Nephron progenitor cell (in vitro differentiated cells): ENCODE results near the gene LARP6.

ENCODE experiments used
- DNase-seq: peaks from one replicate; pipeline ENCODE4 v3.0.0; 2021
- H3K27ac Mint-ChIP-seq: 2 replicates; pipeline ENCODE4 v1.8.0; 2021; ENCODE audit warnings: mild to moderate bottlenecking, moderate library complexity, mixed read lengths
- H3K27me3 Mint-ChIP-seq: 2 replicates; pipeline ENCODE4 v1.8.0; 2021; ENCODE audit warnings: mild to moderate bottlenecking, low read depth, mixed read lengths; ENCODE audit not compliant: poor library complexity
- H3K36me3 Mint-ChIP-seq: 2 replicates; pipeline ENCODE4 v1.8.0; 2021; ENCODE audit warnings: low read depth, mixed read lengths
- H3K4me1 Mint-ChIP-seq: 2 replicates; pipeline ENCODE4 v1.8.0; 2021; ENCODE audit warnings: mixed read lengths
- H3K4me3 Mint-ChIP-seq: 2 replicates; pipeline ENCODE4 v1.8.0; 2021; ENCODE audit warnings: mild to moderate bottlenecking, moderate library complexity, mixed read lengths
- H3K9me3 Mint-ChIP-seq: 2 replicates; pipeline ENCODE4 v1.8.0; 2021; ENCODE audit warnings: mild to moderate bottlenecking, moderate library complexity, mixed read lengths
- TF ChIP-seq, protein P1 (sequence below): fragments of 200-600 bp; sonication (generic); IDR thresholded peaks from 2 replicates; pipeline ENCODE4 v1.5.0; 2021; ENCODE audit warnings: antibody characterized with exemption

LARP6 gene

DNA sequence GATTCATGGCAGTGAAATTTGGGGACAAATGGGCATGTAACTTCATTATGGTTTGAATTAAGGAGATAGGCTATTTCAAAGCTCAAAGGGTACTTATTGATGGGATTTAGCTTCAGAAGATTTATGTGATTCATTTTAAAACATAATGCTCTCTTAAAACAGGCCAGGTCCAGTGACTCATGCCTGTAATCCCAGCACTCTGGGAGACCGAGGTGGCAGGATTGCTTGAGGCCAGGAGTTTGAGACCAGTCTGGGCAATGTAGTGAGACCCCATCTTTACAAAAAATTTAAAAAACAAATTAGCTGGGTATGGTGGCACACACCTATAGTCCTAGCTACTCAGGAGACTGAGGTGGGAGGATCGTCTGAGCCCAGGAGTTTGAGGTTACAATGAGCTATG lies 26.8 kb upstream of the LARP6 start:
- TF ChIP-seq, protein P1, sequence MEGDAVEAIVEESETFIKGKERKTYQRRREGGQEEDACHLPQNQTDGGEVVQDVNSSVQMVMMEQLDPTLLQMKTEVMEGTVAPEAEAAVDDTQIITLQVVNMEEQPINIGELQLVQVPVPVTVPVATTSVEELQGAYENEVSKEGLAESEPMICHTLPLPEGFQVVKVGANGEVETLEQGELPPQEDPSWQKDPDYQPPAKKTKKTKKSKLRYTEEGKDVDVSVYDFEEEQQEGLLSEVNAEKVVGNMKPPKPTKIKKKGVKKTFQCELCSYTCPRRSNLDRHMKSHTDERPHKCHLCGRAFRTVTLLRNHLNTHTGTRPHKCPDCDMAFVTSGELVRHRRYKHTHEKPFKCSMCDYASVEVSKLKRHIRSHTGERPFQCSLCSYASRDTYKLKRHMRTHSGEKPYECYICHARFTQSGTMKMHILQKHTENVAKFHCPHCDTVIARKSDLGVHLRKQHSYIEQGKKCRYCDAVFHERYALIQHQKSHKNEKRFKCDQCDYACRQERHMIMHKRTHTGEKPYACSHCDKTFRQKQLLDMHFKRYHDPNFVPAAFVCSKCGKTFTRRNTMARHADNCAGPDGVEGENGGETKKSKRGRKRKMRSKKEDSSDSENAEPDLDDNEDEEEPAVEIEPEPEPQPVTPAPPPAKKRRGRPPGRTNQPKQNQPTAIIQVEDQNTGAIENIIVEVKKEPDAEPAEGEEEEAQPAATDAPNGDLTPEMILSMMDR = no peak
- H3K36me3 Mint-ChIP-seq = no peaks in the 10 kb centered on the region

DNA sequence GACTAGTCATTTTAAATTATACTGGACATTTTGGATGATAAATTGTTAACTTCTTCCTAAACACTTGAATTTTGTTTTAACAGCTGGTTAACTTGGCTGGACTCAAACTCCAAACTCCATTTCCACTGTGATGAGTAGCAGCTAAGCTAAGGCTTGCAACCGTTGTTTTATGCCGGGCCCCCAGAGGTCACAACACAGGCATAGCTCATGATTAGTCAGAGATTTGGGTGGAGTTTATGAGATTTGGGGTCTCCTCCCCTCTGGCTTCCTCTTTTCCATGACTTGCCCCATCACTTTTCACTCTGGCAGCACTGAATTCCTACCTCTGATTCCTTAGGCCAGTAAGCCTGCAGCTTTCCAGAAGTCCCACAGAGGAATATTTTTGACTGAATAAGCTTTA lies 25.4 kb upstream of the LARP6 start:
- Mint-ChIP-seq H3K4me3 (no peak overlapping the region), H3K36me3 (no peaks in the 10 kb centered on the region), H3K4me1 (no peaks in the 10 kb centered on the region), H3K27me3 (no peaks in the 10 kb centered on the region), H3K9me3 (no peaks in the 10 kb centered on the region), H3K27ac (no peak overlapping the region)
- DNase-seq = no peak
- TF ChIP-seq, protein P1 = no peak

More for the DNA sequence above, 26.8 kb upstream of the LARP6 start:
- H3K4me3 Mint-ChIP-seq = no peak overlapping the region
- H3K9me3 Mint-ChIP-seq = no peaks in the 10 kb centered on the region
- no peak for DNase-seq
- no peaks in the 10 kb centered on the region for H3K4me1 Mint-ChIP-seq
- H3K27me3 Mint-ChIP-seq = no peaks in the 10 kb centered on the region
- H3K27ac Mint-ChIP-seq = no peak overlapping the region

- no peaks in the 10 kb centered on the region for H3K4me1 Mint-ChIP-seq
- TF ChIP-seq, protein P1 = no peak
- peaks cover 16% of the 10 kb centered on the region for H3K9me3 Mint-ChIP-seq
- DNase-seq = no peak
- H3K36me3 Mint-ChIP-seq = no peaks in the 10 kb centered on the region
- no peak overlapping the region for H3K27ac Mint-ChIP-seq
- H3K27me3 Mint-ChIP-seq = peaks cover 13% of the 10 kb centered on the region
- no peak overlapping the region for H3K4me3 Mint-ChIP-seq
Observed at GRCh38 chr15:70876683-70877082, 22.7 kb upstream of the LARP6 start.

GRCh38 chr15:70876011-70876410 lies 22.1 kb upstream of the LARP6 start:
- Mint-ChIP-seq H3K27me3 (peaks cover 13% of the 10 kb centered on the region), H3K9me3 (peaks cover 20% of the 10 kb centered on the region), H3K27ac (no peak overlapping the region), H3K36me3 (no peaks in the 10 kb centered on the region), H3K4me1 (no peaks in the 10 kb centered on the region), H3K4me3 (no peak overlapping the region)
- TF ChIP-seq, protein P1 = no peak
- DNase-seq = no peak

GRCh38 chr15:70875001-70875782 lies 21.2 kb upstream of the LARP6 start:
- no peak for DNase-seq
- Mint-ChIP-seq H3K27me3 (peaks cover 13% of the 10 kb centered on the region), H3K9me3 (peaks cover 28% of the 10 kb centered on the region), H3K4me1 (no peaks in the 10 kb centered on the region), H3K27ac (no peak overlapping the region), H3K36me3 (no peaks in the 10 kb centered on the region), H3K4me3 (no peak overlapping the region)
- TF ChIP-seq, protein P1 = no peak
